Neural cell (in vitro differentiated cells): ENCODE measurements around the gene PIEZO1. TPM values are rescaled to one million over a fixed set of nuclear protein-coding genes. Genes with fewer than 3 reads are reported as not detected.

Experiments used
- H2AFZ ChIP-seq: fragments of 200-600, 300-800 bp; sonication (generic), shearing (Covaris generic); 2 replicates; pipeline ENCODE4 v1.6.0; 2014; ENCODE audit warnings: low read depth, mild to moderate bottlenecking, antibody characterized with exemption, low read length, moderate library complexity
- H3F3A ChIP-seq: fragments of 200-600 bp; shearing (Covaris generic); 2 replicates; pipeline ENCODE4 v1.6.1; 2016; ENCODE audit warnings: mild to moderate bottlenecking, moderate library complexity, mixed read lengths, antibody characterized with exemption, low read length; ENCODE audit not compliant: insufficient read depth, poor library complexity, severe bottlenecking
- H3K27ac ChIP-seq: fragments of 200-600, 300-800 bp; sonication (generic), shearing (Covaris generic); 2 replicates; pipeline ENCODE4 v1.5.1; 2014; ENCODE audit warnings: mild to moderate bottlenecking, low read length, moderate library complexity
- H3K27me3 ChIP-seq: fragments of 300-800, 200-600 bp; sonication (generic), shearing (Covaris generic); 2 replicates; pipeline ENCODE4 v1.6.0; 2014; ENCODE audit warnings: mild to moderate bottlenecking, low read depth, low read length, moderate library complexity; ENCODE audit not compliant: insufficient read depth
- H3K36me3 ChIP-seq: fragments of 300-800, 200-600 bp; sonication (generic), shearing (Covaris generic); 2 replicates; pipeline ENCODE4 v1.5.1; 2014; ENCODE audit warnings: mild to moderate bottlenecking, antibody characterized with exemption, low read length, moderate library complexity; ENCODE audit not compliant: insufficient read depth
- H3K4me2 ChIP-seq: fragments of 300-800, 200-600 bp; sonication (generic), shearing (Covaris generic); 2 replicates; pipeline ENCODE4 v1.6.0; 2014; ENCODE audit warnings: mild to moderate bottlenecking, low read length
- H3K4me3 ChIP-seq: fragments of 300-800, 200-600 bp; sonication (generic), shearing (Covaris generic); 2 replicates; pipeline ENCODE4 v1.5.1; 2014; ENCODE audit warnings: mild to moderate bottlenecking, low read length, moderate library complexity
- H3K79me2 ChIP-seq: fragments of 200-600 bp; shearing (Covaris generic); replicated peaks from 2 replicates; pipeline ENCODE4 v1.6.0; 2014; ENCODE audit warnings: mild to moderate bottlenecking, low read length, moderate library complexity; ENCODE audit not compliant: insufficient read depth
- H3K9ac ChIP-seq: fragments of 300-800, 200-600 bp; sonication (generic), shearing (Covaris generic); 2 replicates; pipeline ENCODE4 v1.6.1; 2016; ENCODE audit warnings: mild to moderate bottlenecking, low read length, mixed read lengths
- H3K9me2 ChIP-seq: fragments of 200-600 bp; shearing (Covaris generic); 2 replicates; pipeline ENCODE4 v1.6.1; 2016; ENCODE audit warnings: mild to moderate bottlenecking, low read length, mixed read lengths; ENCODE audit not compliant: insufficient read depth
- H3K9me3 ChIP-seq: fragments of 200-600, 300-800 bp; sonication (generic), shearing (Covaris generic); 2 replicates; pipeline ENCODE4 v1.6.1; 2016; ENCODE audit warnings: mild to moderate bottlenecking, mixed run types, low read length, moderate library complexity, mixed read lengths
- H4K20me1 ChIP-seq: fragments of 200-600 bp; shearing (Covaris generic); 2 replicates; pipeline ENCODE4 v1.6.1; 2016; ENCODE audit warnings: mild to moderate bottlenecking, mixed run types; ENCODE audit not compliant: insufficient read depth
- EP300 ChIP-seq: fragments of 450-650 bp; conservative IDR thresholded peaks from 2 replicates; pipeline ENCODE4 v1.6.1; 2014; ENCODE audit warnings: antibody characterized with exemption, mild to moderate bottlenecking, moderate library complexity; ENCODE audit not compliant: poor library complexity, severe bottlenecking
- EZH2 ChIP-seq: fragments of 200-600, 300-800 bp; shearing (Covaris generic), sonication (generic); IDR thresholded peaks from 2 replicates; pipeline ENCODE4 v1.6.1; 2014; ENCODE audit warnings: antibody characterized with exemption, low read length, borderline replicate concordance, mild to moderate bottlenecking; ENCODE audit not compliant: insufficient read depth, poor library complexity, severe bottlenecking
- MXI1 ChIP-seq: fragments of 450-650 bp; conservative IDR thresholded peaks from 2 replicates; pipeline ENCODE4 v1.6.1; 2014; ENCODE audit warnings: antibody characterized with exemption, mild to moderate bottlenecking; ENCODE audit not compliant: poor library complexity, severe bottlenecking
- POLR2AphosphoS5 ChIP-seq: IDR thresholded peaks from 2 replicates; pipeline ENCODE4 v1.6.1; 2012
- RAD21 ChIP-seq: fragments of 450-650 bp; conservative IDR thresholded peaks from 2 replicates; pipeline ENCODE4 v1.6.1; 2014; ENCODE audit warnings: antibody characterized with exemption, mild to moderate bottlenecking, moderate library complexity
- SMC3 ChIP-seq: fragments of 450-650 bp; conservative IDR thresholded peaks from 2 replicates; pipeline ENCODE4 v1.6.1; 2014; ENCODE audit warnings: antibody characterized with exemption, mild to moderate bottlenecking, moderate library complexity; ENCODE audit not compliant: poor library complexity
- TAF1 ChIP-seq: IDR thresholded peaks from 2 replicates; pipeline ENCODE4 v1.6.1; 2012; ENCODE audit warnings: low read depth
- polyA plus RNA-seq: library from polyadenylated mRNA; depleted of rRNA; stranded (reverse); fragments of >200 nt; gene quantifications from 2 replicates; pipeline ENCODE4 v1.2.3, GENCODE V29; 2014
- TF ChIP-seq, protein P1 (sequence below): fragments of 450-650 bp; IDR thresholded peaks from 2 replicates; pipeline ENCODE4 v1.5.1; 2014; ENCODE audit warnings: antibody characterized with exemption, mild to moderate bottlenecking, moderate library complexity; ENCODE audit not compliant: poor library complexity, severe bottlenecking
- TF ChIP-seq, protein P2 (sequence below): IDR thresholded peaks from 2 replicates; pipeline ENCODE4 v1.6.1; 2012; ENCODE audit warnings: borderline replicate concordance

The PIEZO1 gene
- polyA plus RNA-seq, 1 donor from 2014 or later = not detected

DNA sequence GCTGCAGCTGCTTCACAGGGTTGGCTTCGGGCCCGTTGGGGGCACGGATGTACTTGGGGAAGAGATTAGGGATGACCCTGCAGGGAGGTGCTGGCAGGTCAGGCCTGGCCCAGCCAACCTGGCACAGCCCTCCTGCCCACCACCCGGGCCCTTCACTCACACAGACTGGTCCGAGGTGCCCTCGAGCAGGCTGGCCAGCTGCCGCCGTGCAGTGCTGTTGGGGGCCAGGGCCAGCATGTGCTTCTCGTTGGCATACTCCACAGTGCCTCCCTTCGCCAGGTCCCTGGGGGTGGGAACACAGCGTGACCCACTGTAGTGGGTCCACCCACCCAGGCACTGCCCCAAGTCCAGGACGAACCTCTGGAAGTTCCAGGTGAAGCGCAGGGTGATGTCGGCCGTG, 68.8 kb downstream of the PIEZO1 start:
- H3K27ac ChIP-seq = no peak overlapping the region
- TF ChIP-seq, protein P1, sequence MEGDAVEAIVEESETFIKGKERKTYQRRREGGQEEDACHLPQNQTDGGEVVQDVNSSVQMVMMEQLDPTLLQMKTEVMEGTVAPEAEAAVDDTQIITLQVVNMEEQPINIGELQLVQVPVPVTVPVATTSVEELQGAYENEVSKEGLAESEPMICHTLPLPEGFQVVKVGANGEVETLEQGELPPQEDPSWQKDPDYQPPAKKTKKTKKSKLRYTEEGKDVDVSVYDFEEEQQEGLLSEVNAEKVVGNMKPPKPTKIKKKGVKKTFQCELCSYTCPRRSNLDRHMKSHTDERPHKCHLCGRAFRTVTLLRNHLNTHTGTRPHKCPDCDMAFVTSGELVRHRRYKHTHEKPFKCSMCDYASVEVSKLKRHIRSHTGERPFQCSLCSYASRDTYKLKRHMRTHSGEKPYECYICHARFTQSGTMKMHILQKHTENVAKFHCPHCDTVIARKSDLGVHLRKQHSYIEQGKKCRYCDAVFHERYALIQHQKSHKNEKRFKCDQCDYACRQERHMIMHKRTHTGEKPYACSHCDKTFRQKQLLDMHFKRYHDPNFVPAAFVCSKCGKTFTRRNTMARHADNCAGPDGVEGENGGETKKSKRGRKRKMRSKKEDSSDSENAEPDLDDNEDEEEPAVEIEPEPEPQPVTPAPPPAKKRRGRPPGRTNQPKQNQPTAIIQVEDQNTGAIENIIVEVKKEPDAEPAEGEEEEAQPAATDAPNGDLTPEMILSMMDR = no peak
- TF ChIP-seq SMC3 (no peak), RAD21 (no peak), TAF1 (no peak), POLR2AphosphoS5 (no peak), EP300 (no peak), EZH2 (no peak), MXI1 (no peak)
- TF ChIP-seq, protein P2, sequence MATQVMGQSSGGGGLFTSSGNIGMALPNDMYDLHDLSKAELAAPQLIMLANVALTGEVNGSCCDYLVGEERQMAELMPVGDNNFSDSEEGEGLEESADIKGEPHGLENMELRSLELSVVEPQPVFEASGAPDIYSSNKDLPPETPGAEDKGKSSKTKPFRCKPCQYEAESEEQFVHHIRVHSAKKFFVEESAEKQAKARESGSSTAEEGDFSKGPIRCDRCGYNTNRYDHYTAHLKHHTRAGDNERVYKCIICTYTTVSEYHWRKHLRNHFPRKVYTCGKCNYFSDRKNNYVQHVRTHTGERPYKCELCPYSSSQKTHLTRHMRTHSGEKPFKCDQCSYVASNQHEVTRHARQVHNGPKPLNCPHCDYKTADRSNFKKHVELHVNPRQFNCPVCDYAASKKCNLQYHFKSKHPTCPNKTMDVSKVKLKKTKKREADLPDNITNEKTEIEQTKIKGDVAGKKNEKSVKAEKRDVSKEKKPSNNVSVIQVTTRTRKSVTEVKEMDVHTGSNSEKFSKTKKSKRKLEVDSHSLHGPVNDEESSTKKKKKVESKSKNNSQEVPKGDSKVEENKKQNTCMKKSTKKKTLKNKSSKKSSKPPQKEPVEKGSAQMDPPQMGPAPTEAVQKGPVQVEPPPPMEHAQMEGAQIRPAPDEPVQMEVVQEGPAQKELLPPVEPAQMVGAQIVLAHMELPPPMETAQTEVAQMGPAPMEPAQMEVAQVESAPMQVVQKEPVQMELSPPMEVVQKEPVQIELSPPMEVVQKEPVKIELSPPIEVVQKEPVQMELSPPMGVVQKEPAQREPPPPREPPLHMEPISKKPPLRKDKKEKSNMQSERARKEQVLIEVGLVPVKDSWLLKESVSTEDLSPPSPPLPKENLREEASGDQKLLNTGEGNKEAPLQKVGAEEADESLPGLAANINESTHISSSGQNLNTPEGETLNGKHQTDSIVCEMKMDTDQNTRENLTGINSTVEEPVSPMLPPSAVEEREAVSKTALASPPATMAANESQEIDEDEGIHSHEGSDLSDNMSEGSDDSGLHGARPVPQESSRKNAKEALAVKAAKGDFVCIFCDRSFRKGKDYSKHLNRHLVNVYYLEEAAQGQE = no peak
- H3K9me3 ChIP-seq = no peaks in the 10 kb centered on the region
- no peaks in the 10 kb centered on the region for H3F3A ChIP-seq
- no peaks in the 10 kb centered on the region for H3K79me2 ChIP-seq
- H3K9me2 ChIP-seq = no peaks in the 10 kb centered on the region
- no peaks in the 10 kb centered on the region for H4K20me1 ChIP-seq
- H3K36me3 ChIP-seq = no peaks in the 10 kb centered on the region
- H3K4me2 ChIP-seq = no peak overlapping the region
- H3K9ac ChIP-seq = no peak overlapping the region
- no peak overlapping the region for H3K4me3 ChIP-seq
- H2AFZ ChIP-seq = no peak overlapping the region
- H3K27me3 ChIP-seq = no peaks in the 10 kb centered on the region

DNA sequence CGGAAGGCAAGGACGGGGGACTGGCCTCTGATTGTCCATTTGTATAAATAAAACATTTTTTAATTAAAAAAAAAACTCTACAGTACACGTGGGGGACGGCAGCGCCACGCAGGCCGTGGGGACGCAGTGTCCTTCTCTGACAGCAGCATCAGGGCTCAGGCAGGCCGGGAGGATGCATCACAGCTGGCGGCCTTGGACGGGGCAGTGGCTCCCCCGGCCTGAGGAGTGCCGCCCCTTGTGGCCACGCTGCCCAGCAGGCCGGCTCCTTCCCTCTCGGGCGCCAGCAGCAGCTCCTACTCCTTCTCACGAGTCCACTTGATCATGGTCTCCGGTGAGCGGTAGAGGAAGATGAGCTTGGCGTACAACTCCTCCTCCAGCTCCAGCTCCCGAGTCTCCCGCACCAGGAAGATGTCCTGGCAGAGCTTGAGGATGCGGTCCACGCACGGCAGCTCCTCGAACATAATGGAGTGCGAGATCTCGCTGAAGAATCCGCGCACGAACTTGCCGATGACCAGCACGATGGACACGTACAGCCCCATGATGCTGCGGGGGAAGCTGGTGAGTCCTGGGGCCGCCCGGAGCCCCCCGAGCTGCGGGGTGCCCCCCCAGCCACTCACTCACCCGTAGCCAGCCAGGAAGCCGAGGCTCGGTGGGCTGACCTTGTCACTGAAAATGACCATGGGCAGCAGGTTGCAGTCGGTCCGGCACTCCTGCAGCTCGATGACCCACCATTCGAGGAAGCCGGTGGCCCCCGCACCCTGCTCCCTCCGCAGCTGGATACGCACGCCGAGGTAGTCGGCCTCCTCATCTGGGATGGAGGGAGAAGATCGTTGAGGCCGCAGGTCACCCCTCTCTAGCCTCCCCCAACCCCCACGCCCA, 69.5 kb downstream of the PIEZO1 start:
- H3K9me3 ChIP-seq = no peaks in the 10 kb centered on the region
- H3K27me3 ChIP-seq = no peaks in the 10 kb centered on the region
- no peaks in the 10 kb centered on the region for H3F3A ChIP-seq
- no peak overlapping the region for H3K4me2 ChIP-seq
- H2AFZ ChIP-seq = no peak overlapping the region
- H4K20me1 ChIP-seq = no peaks in the 10 kb centered on the region
- no peak overlapping the region for H3K9ac ChIP-seq
- TF ChIP-seq EZH2 (no peak), SMC3 (no peak), TAF1 (no peak), RAD21 (no peak), EP300 (no peak), MXI1 (no peak), POLR2AphosphoS5 (no peak)
- TF ChIP-seq, protein P1 = no peak
- TF ChIP-seq, protein P2 = no peak
- no peak overlapping the region for H3K4me3 ChIP-seq
- H3K27ac ChIP-seq = no peak overlapping the region
- H3K9me2 ChIP-seq = no peaks in the 10 kb centered on the region
- no peaks in the 10 kb centered on the region for H3K36me3 ChIP-seq
- no peaks in the 10 kb centered on the region for H3K79me2 ChIP-seq
